ENCODE data around the gene TICAM1. TPM values are rescaled to one million over a fixed set of nuclear protein-coding genes. Genes with fewer than 3 reads are reported as not detected.
A peak's percentile ranks its signal among the peaks of the same experiment; 100 is the strongest.
"Not testable (repeated sequence)": the region's sequence is repeated elsewhere in the genome, so short reads cannot be mapped to it uniquely, and the experiment has no call there.

TICAM1 gene
- polyA plus RNA-seq, 1 experiment = 1.0 TPM

GRCh38 chr19:4852484-4852883 is 21.0 kb upstream of the TICAM1 start:
- ChIA-PET CTCF (interaction anchor here (1.0 to 7.5 kb wide), 4 partner anchors 14 to 59 kb away, joined by 6 to 109 read pairs (median 10); partner anchors contain the start of gene PLIN3), POLR2A (no interaction called here)
- H3K27ac ChIP-seq (ENCODE audit: low read depth, low read length) = no peak overlapping the region
- no peaks in the 10 kb centered on the region for H3K27me3 ChIP-seq (ENCODE audit: control insufficient read depth, insufficient read depth, low read length)
- no peak overlapping the region for H3K4me3 ChIP-seq (ENCODE audit: low read depth, low read length)
- no peak for DNase-seq (ENCODE audit: low read depth, low spot score)
- no peak for TF ChIP-seq CTCF (IDR thresholded peaks at IDR 0.05; ENCODE audit: low read depth, low read length)
- H3K9me3 ChIP-seq (ENCODE audit: control insufficient read depth, insufficient read depth, low read length) = no peaks in the 10 kb centered on the region; the same call in 1 of the 2 replicates

- peak; percentile 84 for TF ChIP-seq CTCF (IDR thresholded peaks at IDR 0.05; ENCODE audit: low read depth, low read length)
- no peak overlapping the region for H3K4me3 ChIP-seq (ENCODE audit: low read depth, low read length)
- DNase-seq (ENCODE audit: low read depth, low spot score) = no peak
- CTCF ChIA-PET = interaction anchor here (0.5 to 7.5 kb wide), 13 partner anchors 8 to 175 kb away, joined by 3 to 109 read pairs (median 6); partner anchors contain the start of genes PLIN3 and TICAM1
- POLR2A ChIA-PET = interaction anchor here (1.5 kb wide), 1 partner anchor 60 kb away, joined by 3 read pairs; no protein-coding TSS in a partner anchor
- H3K9me3 ChIP-seq (ENCODE audit: control insufficient read depth, insufficient read depth, low read length) = no peaks in the 10 kb centered on the region; the same call in 1 of the 2 replicates
- no peaks in the 10 kb centered on the region for H3K27me3 ChIP-seq (ENCODE audit: control insufficient read depth, insufficient read depth, low read length)
- H3K27ac ChIP-seq (ENCODE audit: low read depth, low read length) = no peak overlapping the region
These were observed 20.2 kb upstream of the TICAM1 start for GRCh38 chr19:4851551-4852290.

- no peak for TF ChIP-seq CTCF (IDR thresholded peaks at IDR 0.05; ENCODE audit: low read depth, low read length)
- Histone ChIP-seq H3K9me3 (ENCODE audit: control insufficient read depth, insufficient read depth, low read length) (no peaks in the 10 kb centered on the region; the same call in 1 of the 2 replicates), H3K4me3 (ENCODE audit: low read depth, low read length) (no peak overlapping the region), H3K27ac (ENCODE audit: low read depth, low read length) (no peak overlapping the region), H3K27me3 (ENCODE audit: control insufficient read depth, insufficient read depth, low read length) (no peaks in the 10 kb centered on the region)
- POLR2A ChIA-PET = interaction anchor here (1.4 kb wide), 1 partner anchor 39 kb away, joined by 5 read pairs; no protein-coding TSS in a partner anchor
- no peak for DNase-seq (ENCODE audit: low read depth, low spot score)
- CTCF ChIA-PET = interaction anchor here (1.1 to 7.5 kb wide), 2 partner anchors 11 to 40 kb away, joined by 3 to 109 read pairs; no protein-coding TSS in a partner anchor
These were observed 17.5 kb upstream of the TICAM1 start for GRCh38 chr19:4849019-4849418.

- Histone ChIP-seq H3K4me3 (ENCODE audit: low read depth, low read length) (no peak overlapping the region), H3K27me3 (ENCODE audit: control insufficient read depth, insufficient read depth, low read length) (no peaks in the 10 kb centered on the region), H3K9me3 (ENCODE audit: control insufficient read depth, insufficient read depth, low read length) (no peaks in the 10 kb centered on the region; the same call in 1 of the 2 replicates), H3K27ac (ENCODE audit: low read depth, low read length) (peak overlapping the region; percentile 21)
- no peak for TF ChIP-seq CTCF (IDR thresholded peaks at IDR 0.05; ENCODE audit: low read depth, low read length)
- no peak for DNase-seq (ENCODE audit: low read depth, low spot score)
- ChIA-PET POLR2A (interaction anchor here (0.6 to 1.1 kb wide), 2 partner anchors 15 to 38 kb away, joined by 4 to 5 read pairs; no protein-coding TSS in a partner anchor), CTCF (interaction anchor here (1.2 kb wide), 1 partner anchor 38 kb away, joined by 9 read pairs; no protein-coding TSS in a partner anchor)
These were observed 15.9 kb upstream of the TICAM1 start for GRCh38 chr19:4847190-4847973.

GRCh38 chr19:4845975-4846374 is 14.5 kb upstream of the TICAM1 start:
- ChIA-PET CTCF (interaction anchor here (0.6 to 4.9 kb wide), 5 partner anchors 35 to 65 kb away, joined by 3 to 35 read pairs (median 3); partner anchors contain the start of gene FEM1A), POLR2A (interaction anchor here (0.6 to 1.6 kb wide), 10 partner anchors 21 to 113 kb away, joined by 3 to 12 read pairs (median 5); partner anchors contain the start of gene PLIN3)
- DNase-seq (ENCODE audit: low read depth, low spot score) = peak; percentile 36
- H3K4me3 ChIP-seq (ENCODE audit: low read depth, low read length); H3K9me3 ChIP-seq (ENCODE audit: control insufficient read depth, insufficient read depth, low read length); H3K27me3 ChIP-seq (ENCODE audit: control insufficient read depth, insufficient read depth, low read length); H3K27ac ChIP-seq (ENCODE audit: low read depth, low read length): not testable (repeated sequence)
